SH-SY5Y (cell line): Measurements from ENCODE around the gene CSMD2.

ENCODE experiments used
- GATA2 ChIP-seq: IDR thresholded peaks from 2 replicates; pipeline ENCODE4 v1.6.1; 2011; ENCODE audit warnings: mild to moderate bottlenecking, low read depth, low read length
- GATA3 ChIP-seq: IDR thresholded peaks from 2 replicates; pipeline ENCODE4 v1.6.1; 2011; ENCODE audit warnings: low read depth, mild to moderate bottlenecking, low read length, moderate library complexity

The CSMD2 gene

GRCh38 chr1:33986390-33987095 is 178.5 kb downstream of the CSMD2 start:
- TF ChIP-seq GATA3 (no peak), GATA2 (no peak)

GRCh38 chr1:33985656-33986055 is 179.4 kb downstream of the CSMD2 start:
- TF ChIP-seq GATA2 (no peak), GATA3 (no peak)

DNA sequence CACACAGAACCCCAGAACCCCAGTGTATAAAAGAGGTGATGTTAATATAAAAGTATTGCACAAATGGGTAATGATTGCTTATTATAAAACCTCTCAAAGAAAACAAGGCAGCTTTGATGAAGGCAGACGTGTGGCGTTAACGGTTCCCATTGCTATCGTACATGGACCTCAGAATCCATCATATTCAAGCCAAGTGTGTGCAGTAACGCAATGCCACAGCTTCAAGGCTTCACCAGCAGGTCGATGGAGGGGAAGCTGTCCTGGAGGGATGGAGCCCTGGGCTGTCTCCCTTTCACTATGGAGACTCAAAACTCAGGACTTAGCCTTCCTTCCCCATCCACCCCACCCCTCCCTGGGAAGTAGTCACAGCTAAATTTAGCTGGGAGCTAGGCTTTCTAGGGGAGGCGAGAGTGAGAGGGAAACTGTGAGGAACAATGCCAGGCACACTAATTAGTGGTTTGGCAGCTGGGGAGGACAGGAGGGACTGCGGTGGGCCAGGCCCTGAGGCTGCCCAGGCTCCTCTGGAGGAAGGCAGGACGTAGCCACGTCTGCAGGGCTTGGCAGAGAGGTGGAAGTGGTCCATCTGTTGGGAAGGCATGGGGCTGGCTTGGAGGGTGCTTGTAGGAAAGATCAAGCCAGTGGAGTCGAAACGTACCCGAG is 180.0 kb downstream of the CSMD2 start:
- TF ChIP-seq GATA3 (no peak), GATA2 (no peak)

DNA sequence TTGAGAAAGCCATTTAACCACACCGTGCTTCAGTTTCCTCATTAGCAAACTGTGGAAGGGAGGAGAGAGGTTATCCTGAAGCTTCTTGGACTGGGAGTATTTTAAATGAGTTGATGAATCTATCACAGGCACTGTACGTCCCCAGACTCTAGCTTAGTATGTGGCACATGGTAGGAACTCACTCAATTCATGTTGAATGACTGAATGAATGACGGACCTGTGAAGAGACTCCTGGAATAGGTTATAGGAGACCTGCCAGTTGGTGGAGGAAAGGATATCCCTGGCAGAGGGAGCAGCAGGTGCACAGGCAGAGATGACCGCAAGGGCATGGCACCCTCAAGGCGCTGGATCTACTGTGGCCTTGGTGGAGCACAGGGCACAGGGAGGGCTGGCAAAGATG is 182.6 kb downstream of the CSMD2 start:
- TF ChIP-seq GATA3, result no peak

DNA sequence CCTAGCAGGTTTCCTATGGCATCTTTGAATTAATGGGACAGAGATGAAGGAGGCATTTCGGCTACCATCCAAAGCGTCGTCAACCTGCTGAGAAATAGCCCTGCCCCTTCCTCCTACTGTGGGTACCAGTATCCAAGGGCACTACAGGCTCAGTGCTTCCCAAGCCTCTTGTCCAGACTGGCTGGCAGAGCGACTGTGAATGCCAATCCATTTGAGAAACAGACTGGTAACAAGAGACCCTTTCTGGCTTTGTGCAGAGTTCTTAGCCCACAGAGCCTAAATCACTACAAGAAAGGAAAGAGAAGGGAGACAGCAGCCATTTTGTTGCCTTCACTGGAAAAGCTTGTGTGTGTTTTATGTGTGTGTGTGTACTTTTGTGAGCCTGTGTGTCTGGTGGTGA is 185.7 kb downstream of the CSMD2 start:
- TF ChIP-seq GATA3, result no peak

GRCh38 chr1:33975961-33976360 is 189.1 kb downstream of the CSMD2 start:
- TF ChIP-seq GATA3 (no peak), GATA2 (no peak)

DNA sequence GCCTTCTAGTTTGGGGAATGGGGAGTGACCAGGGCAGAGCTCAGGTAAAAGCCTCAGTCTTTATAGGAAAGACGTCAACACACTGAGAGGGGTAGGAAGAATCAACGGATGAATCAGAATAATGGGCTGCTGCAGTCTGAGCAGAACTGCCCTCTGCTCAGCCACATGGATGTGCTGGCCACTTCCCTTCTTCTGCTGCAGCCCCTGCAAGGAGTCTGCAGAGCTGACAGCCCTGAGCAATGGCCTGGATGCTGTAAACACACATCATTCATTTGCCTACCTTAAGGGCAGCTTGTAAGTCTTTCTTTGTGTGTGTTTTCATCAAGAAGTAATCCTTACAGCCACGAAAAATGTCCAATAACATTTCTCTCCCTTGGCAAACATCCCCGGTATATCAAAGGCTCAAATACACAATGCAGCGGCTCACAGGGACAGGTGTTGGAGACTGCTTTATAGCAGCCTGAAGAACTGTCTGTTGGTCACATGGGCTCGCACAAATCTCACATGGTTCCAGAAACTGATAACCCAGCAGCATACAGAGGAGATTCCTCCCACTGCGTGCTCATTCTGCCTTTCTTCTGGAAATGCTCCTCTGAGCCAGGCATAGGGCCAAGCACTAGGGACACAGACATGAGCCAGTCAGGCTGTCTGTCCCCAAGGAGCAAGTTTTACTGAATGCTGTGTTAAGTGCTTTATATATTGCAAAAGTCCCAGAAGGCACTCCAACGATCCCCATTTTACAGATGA is 191.1 kb downstream of the CSMD2 start:
- TF ChIP-seq GATA2 (no peak), GATA3 (no peak)

- no peak for TF ChIP-seq GATA2
- TF ChIP-seq GATA3, result no peak
Measured at GRCh38 chr1:33972676-33973395, 192.2 kb downstream of the CSMD2 start.

- no peak for TF ChIP-seq GATA3
- TF ChIP-seq GATA2, result no peak
Measured at GRCh38 chr1:33971913-33972312, 193.1 kb downstream of the CSMD2 start.

DNA sequence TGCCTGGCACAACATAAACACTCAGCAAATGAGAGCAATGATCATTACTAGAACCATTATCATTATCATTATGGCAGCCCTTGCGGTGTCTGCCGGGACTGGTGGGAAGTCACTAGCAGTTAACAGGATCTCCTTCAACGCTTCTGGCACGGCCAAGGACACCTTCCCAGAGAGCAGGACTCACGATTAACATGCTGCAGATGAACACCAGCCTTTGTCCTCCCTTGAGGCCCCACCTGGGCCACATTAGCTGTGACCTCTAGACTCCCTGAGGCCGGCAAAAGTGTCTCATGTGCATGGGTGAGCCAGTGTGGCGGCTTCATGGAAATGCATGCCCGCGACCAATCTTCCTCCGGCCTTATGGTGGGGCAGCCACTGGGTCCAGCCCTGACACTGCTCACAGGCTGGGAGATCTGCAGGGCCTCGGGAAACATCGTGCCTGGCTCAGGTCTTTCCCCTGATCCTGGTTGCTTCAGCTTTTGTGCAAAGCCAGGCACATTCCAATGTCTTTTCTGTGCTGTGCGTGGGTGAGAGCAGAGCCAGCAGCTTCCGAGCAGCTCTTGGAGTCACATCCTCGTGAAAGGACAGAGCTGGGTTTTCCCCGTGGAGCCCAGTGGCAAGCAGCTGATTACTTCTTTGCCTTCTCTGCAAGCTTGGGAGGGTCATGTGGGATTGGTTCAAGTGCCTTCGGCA is 193.9 kb downstream of the CSMD2 start:
- TF ChIP-seq GATA3, result no peak
- no peak for TF ChIP-seq GATA2

DNA sequence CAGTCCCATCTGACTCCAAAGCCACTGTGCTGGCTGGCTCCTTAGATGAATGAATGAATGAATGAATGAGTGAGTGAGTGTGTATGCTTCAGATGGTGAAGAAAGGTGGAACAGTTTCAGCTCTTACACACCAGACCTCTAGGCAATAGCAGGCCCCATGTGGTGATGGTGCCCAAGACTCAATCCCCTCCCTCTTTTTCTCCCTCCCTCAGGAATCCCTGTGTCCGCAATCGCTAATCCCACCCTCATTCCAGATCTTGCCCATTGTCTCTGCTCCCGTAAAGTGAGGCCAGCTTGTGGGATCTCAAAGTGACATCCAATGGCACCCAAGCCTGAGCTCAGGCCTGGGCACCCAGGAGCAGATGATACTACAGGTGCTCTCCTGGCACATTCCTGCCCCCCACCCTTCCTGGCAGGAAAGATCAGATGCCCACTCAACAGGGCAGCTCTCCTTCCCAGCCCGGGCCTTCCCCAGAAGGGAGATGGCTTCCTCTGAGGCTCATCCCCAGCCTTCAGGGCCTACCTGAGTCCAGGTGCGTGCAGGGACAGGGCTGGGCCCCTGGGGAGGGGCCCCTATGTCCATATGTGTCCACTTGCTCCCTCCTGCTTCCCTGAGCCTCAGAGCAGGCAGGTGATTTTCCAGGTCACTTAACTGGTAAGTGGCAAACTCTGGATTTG is 194.7 kb downstream of the CSMD2 start:
- TF ChIP-seq GATA2 (no peak), GATA3 (no peak)

DNA sequence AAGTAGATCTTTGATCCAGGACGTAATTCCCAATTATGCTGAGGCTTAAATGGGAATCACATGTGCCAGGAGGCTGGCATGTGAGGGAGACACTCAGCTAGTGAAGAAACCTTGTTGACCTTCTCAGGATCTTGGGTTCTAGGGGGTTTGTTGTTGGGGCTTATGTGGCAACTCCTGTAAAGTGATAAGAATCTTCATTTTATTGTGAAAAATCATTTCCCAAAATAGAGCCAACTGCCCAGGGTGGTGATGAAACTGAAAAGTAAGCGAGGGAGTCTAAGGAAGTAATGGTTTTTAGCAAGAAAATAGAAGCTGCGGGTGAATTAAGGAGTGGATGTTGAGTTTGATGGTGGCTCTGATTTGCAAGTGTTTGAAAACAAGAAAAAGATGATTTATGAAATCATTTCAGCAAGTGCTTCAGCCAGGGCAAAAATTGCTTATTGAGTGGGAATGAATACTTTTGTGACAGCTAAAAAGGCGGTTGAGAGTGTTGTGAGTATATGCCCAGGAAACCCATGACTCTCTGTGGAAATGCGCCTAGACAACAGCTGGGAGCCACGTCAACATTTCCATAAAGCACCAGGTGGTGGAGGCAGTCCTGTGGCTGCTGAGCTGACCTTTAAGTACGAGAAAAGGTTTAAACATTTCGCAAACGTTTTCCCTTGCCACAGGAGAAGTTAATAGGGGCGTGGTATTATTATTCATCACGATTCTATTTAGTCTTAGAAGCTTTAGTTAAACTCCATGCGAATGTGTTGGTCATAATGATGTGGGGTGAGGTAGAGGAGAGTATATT is 198.5 kb downstream of the CSMD2 start:
- TF ChIP-seq GATA2, result no peak
- no peak for TF ChIP-seq GATA3
